ENCODE data around the gene KCTD6. TPM values are rescaled to one million over a fixed set of nuclear protein-coding genes. Genes with fewer than 3 reads are reported as not detected.

Gene KCTD6
- total RNA-seq (2014; rRNA removed; shearing (Covaris generic)) = 1.2 and 1.3 TPM in 2 replicates

DNA sequence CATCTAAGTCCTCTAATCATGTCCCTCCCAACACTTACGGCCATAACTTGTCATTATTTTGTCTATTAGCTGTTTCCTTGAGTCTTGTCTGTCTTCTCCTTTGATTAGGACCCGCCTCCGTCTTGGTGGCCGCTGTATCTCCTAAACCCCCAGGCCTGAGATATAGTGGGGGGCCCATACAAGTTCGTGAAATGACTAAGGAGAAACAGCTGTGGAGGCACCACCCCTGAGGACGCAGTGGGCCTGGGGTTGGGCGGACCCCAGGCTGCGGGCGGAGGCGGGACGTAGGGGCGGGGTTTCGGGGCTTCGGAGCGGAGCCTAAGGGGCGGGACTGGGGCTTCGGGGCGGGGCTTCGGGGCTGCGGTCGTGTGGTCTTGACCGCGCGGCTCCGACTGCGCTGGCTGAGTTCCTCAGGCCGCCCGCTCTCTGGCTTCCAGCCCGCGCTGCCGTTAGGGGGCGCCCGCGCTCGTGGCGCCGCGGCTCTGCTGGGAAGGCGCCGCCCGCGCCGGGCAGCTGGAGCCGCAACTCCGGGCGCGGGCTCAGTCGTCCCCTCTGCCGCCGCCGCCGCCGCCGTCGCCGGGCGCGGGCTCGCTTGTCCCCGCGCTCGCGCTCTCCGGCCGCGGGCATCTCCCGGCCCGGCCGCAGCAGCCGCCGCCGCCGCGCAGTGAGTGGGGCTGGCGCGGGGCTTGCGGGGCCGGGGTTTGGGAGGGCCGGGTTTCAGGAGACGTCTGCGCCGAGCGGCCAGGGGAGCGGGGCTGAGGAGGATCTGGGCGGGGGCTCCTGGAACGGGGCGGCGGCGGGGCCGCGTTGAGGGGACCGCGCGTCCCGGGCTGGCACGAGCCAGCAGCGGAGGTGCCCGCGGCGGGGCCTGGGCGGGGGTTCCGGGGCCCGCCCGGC, at the start of gene KCTD6:
TSS of gene KCTD6 (plus strand) at position 591 of the 897 bp plus-strand sequence. CDS start 6,660 bp downstream, outside the sequence.
- DNase-seq (ENCODE audit: low spot score) = peak; percentile 86

DNA sequence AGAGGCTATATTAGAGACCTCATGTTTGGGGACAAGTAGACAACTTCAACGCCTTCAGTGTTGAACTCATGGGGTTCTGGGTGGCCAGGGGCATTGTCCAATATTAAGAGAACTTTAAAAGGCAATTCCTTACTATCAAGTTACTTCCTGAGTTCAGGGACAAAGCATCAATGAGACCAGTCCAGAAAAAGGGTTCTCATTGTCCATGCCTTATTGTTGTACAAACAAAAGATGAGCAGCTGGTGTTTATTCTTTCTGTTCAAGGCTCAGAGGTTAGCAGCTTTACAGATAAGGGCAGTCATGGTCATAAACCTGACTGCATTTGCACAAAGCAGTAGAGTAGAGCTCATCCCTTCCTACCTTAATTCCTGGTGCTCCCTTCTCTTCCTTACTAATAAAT, 39.7 kb upstream of the KCTD6 start:
- no peak for DNase-seq (ENCODE audit: low spot score)

DNA sequence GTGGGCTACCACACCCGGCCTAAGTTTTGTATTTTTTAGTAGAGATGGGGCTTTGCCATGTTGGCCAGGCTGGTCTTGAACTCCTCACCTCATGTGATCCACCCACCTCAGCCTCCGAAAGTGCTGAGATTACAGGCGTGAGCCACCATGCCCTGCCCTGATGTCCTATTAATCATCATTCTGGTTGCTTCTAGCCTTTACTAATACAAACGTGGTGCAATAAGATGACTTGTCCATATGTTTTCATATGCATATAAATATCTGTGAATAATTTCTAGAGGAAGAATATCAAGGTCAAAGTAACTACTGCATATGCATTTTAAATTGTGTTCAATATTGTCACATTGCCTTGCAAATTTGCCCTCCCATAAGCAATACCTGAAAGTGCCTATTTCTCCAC, 32.7 kb upstream of the KCTD6 start:
- DNase-seq (ENCODE audit: low spot score) = no peak

DNA sequence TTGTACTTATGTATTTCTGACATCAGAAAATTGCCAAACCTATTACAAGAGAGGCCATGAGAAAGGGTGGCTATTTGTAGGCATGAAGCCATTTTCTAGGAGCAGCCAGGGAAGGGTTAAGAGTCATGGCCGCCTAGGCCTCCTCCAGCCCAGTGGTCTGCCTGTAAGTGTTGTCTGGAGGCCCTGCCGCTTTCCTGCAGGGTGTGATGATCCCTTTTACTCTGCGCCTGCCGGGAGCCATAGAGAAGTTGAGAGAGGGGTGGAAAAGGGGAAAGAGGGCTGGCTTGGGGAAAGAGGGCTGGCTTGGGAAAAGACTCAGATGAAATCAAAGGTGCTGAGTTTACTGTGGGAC, 29.1 kb upstream of the KCTD6 start:
- no peak for DNase-seq (ENCODE audit: low spot score)

DNA sequence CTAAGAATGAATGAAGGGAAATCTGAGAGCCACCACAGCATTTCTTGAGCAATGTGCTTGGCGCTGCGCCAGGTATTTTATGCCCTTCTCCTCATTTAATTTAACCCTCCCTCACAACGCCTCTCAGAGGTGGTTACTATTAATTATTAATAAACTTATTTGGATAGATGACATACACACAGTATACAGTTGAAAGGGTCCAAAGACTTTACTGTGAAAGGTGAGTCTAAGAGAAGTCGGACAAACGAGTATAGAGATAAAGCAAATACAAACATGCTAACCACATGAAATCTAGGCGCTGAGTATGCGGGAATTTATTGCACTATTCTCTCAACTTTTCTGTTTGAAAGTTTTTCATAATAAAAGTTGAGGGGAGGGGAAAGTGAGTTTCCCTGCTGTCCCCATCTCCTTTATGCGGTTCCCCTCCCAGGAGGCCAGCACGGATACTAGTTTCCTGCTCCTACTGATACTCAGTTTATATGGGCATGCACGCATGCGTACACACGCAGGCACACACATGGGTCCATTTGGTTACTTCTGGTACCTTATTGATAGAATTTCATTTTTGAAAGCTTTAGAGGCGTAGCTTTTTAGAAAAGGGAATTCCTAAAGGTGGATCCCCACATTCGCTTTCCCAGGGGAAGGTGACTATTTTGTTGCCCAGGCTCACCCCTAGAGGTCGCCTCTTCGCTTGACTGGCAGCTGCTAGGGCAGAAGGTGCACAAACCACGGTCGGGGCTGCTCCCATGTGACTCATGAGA, 28.5 kb upstream of the KCTD6 start:
- DNase-seq (ENCODE audit: low spot score) = peak; percentile 78

DNA sequence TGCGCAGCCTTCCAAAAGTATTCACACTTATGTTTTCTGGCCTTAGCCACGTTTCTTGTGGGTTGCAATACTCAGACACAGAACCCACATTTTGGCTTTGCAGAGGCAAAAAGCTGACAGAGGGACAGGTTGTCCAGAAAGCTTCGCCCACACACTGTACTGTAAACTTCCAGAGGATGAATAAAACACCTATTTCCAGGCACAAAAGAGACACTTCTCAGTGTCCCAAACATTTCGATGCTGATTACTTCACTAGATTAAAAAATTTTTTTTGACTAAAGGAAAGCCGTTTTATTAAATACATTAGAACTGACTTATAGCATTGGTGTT, 28.0 kb upstream of the KCTD6 start:
- no peak for DNase-seq (ENCODE audit: low spot score)

DNA sequence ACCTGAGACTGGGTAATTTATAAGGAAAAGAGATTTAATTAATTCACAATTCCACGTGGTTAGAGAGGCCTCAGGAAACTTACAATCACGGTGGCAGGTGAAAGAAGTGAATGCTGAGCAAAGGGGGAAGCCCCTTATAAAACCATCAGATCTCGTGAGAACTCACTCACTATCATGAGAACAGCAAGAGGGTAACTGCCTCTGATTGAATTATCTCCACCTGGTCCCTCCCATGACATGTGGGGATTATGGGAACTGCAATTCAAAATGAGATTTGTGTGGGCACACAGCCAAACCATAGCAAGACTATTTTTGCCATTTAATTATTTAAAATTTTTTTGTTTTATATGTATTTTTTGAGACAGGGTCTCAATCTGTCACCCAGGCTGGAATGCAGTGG, 27.0 kb upstream of the KCTD6 start:
- no peak for DNase-seq (ENCODE audit: low spot score)

DNA sequence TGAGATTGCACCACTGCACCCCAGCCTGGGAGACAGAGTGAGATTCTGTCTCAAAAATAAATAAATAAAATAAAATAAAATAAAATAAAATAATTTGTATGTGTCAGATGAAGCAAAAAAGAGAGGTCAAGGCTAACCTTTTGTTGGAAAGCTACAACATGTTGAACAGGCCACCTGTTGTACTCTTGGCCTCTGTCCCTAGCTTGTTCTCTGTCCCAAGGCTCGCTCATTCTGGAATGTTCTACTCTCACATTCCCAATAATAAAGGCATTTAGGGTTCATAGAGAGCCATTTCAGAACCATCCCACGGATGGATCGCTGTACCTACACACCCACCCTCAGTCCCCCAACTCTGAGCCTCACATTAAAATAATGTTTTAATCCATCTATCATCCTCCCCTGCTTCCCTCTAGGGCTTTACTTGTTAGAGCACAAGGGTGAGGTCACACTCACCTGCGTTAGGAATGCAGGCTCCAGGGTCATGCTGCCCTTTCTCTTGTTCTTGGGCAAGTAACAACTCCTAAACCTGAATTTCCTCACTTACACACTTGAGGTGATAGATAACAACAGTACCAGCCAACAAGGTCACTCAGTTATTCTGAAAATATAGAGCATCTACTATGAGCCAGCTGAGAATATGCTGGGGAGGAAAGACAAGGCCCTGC, 24.9 kb upstream of the KCTD6 start:
- DNase-seq (ENCODE audit: low spot score) = no peak

DNA sequence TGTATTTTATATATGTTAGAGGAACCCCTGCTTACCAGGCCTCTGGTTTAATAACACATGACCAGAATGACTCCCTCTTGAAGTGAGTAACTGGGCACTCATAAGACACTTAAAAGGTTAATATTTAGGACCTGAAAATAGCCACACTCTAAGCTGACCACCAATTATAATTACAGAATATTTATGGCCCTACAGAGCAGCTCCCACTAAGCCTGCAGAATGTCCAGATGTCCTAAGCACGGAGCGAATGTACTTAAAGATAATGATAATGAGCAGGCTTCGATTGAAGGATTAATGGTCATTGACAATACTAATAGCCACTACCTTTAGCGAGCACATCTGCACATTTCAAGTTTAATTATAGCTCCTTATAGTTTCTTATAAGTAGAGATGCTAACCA, 22.8 kb upstream of the KCTD6 start:
- DNase-seq (ENCODE audit: low spot score) = no peak

DNA sequence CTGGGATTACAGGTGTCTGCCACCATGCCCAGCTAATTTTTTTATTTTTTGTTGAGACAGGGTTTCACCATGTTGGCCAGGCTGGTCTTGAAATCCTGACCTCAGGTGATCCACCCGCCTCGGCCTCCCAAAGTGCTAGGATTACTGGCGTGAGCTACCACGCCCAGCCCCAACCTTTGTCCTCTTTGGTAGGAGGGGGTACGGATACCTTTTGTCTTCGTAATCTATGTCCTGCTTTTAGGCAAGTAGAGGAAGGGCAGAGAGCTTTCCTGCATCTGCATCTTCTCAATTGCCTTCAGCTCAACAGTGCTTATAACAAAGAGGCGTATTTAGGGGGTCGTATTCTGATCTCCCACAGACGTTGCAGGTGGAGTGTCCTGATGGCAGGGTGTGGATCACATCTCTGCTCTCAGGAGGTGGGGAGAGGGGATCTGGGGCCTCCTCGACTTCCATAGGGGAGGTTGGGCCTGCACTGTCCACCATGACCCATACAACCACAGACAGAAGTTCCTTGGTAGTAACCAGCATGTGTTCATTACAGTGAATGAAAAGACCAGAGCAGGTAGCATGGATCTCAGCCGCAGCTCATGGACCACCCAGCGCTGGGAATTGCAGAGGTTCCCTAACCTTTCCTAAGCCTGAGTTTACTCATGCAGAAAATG, 21.4 kb upstream of the KCTD6 start:
- DNase-seq (ENCODE audit: low spot score) = no peak

DNA sequence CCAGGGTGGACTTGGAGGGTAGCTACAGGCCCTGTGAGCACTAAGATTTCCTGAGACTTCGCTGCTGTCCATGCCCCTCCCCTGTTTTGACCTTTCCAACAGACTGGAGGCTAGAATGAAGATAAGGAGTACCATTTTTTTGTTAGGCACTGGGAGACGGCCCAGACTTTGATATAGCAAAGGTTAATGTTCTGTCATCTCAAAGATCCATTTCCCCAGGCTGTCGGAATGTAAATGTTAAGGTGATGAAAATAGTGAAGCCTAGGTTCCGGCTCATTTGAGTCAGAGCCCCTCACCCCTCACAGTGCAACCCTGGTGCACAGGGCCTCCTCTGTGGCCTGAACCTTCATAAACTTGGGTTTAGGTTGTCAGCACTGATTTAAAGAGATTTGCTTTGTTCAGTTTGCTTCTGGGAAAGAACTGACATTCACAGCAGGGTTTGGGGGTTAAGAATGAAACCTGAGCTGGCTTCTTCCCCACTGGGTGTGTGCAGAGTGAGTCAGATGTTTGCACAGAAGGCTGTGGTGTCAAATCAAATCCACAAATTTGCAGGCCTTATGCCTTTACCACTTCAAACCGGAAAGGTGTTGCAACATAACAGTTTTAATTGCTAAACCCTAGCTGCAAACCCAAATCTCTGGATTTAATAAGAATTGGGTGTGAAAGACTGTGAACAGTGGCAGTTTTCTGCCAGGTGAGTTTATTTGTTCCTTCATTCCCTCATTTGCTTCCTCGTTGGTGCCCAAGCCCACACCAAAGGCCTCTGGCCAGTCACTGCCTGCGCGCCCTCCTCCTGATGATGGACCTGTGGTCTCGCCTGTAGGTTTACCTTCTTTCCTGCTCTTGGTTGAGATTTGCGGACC, 20.6 kb upstream of the KCTD6 start:
- DNase-seq (ENCODE audit: low spot score) = peak; percentile 71

DNA sequence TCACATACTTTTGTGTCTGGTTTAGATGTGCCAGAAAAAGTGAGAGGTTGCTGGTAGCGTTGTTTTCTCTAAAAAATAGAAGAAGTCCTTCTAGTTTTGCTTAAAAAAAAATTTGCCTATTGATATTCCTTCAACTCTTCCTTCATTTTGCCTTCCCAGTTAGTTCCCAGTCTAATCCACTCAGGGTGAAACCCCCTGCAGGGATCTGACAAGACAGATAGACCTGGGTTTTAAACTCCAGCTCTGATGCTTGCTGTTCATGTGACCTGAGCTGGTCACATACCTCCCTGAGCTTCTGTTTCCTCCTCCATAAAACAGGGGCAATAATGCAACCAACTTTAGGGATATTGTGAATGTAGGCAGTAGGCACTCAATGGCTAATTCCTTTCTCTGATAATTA, 18.6 kb upstream of the KCTD6 start:
- DNase-seq (ENCODE audit: low spot score) = no peak

DNA sequence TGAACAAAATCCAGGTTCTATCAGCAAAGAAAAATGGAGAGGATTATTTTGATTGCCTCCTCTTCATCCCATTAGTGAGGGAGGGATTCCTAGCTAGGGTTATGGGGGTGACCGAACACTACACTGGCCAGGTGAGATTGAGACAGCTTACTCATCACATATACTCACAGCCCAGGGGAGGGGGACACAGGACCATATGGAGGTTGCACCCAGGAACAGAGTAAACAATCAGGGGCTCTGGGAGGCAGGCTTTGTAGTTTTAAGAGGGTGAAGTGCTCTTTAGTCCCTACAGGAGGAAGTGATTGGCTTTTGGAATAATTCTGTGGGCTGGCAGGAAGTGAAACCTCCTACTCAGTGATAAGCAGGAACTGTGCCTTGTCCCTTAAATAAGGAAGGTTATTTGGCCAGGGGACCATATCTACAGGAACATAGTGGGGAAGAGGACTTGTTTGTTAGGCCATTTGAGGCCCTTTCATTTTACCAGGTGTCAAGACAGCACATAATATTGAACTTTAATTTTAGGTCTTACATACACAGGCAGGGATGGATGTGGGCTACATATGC, 17.5 kb upstream of the KCTD6 start:
- DNase-seq (ENCODE audit: low spot score) = no peak

DNA sequence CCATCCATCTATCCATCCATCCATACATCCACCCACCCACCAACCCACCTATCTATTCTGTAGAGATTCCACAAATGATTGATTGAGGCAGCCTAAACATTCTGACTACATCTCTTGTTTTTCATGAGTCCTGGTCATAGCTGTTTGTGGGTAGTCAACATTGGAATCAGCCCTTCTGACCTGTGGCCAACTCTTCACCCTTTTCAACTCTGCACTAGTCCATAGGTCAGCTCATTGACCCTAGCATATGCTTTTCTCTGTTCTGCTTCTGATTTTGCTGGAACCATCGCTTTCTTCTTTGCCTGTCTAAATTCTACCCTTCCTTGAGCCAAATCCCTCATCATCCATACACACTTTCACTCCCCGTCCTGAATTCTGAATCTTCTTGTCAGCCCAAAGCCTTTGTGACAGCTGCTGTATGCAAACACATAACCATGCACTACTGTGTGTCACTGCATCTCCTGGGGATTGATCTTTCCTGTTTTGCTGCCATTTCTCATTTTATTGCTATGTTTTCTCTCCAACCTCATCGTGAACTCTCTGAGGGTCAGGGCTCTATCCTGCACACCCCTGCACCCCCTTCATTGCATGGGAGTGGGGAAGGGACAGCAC, 16.8 kb upstream of the KCTD6 start:
- DNase-seq (ENCODE audit: low spot score) = no peak

DNA sequence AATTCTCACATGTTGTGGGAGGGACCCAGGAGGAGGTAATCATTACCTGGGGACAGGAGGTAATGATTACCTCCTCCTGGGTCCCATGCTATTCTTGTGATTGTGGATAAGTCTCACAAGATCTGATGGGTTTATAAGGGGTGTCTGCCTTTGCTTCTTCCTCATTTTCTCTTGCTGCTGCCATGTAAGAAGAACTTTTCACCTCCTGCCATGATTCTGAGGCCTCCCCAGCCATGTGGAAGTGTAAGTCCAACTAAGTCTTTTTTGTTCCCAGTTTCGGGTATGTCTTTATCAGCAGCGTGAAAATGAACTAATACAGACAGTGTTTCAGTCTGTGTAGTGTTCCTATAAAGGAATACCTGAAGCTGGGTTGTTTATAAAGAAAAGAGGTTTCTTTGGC, 13.1 kb upstream of the KCTD6 start:
- no peak for DNase-seq (ENCODE audit: low spot score)

DNA sequence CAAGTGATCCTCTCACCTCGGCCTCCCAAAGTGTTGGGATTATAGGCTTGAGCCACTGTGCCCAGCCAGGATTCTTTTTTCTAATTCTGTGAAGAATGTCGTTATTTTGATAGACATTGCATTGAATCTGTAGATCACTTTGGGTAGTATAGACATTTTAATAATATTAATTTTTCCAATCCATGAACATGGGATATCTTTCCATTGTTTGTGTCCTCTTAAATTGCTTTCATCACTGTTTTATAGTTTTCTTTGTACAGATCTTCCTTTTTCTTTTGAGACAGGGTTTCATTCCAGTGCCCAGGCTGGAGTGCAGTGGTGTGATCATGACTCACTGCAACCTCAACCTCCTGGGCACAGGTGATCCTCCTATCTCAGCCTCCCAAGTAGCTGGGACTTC, 11.6 kb upstream of the KCTD6 start:
- DNase-seq (ENCODE audit: low spot score) = no peak

DNA sequence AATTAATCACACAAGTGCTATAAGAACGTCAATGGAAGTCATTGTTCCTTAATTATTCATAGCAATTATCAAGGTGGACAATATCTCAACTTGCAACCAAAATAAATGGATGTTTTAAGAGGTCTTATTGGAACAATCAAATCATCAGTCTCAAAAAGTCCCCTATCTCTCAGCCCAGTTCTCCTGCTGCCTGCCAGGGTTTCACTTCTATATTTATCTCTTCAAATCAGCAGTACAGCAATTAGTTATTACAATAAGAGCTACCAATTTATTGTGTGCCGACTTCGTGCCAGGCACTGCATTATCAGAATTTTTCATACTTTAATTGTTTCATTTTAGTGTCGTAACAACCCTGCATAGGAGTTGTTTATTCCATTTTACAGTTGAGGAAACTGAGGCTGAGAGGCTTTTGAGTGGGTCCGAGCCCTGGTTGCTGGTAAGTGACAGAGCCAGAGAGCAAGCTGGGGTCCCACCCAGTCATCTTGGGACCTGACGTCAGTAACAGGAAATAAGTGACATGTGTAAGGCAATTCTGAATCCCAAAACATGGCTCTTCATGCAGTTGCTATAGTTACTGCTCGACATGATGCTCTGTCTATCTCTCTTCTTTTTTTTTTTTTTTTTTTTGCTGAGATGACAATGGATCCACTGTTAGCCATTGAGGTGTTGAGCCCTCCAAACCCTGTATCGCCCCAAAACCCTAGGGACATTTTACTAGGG, 8.8 kb upstream of the KCTD6 start:
- no peak for DNase-seq (ENCODE audit: low spot score)

DNA sequence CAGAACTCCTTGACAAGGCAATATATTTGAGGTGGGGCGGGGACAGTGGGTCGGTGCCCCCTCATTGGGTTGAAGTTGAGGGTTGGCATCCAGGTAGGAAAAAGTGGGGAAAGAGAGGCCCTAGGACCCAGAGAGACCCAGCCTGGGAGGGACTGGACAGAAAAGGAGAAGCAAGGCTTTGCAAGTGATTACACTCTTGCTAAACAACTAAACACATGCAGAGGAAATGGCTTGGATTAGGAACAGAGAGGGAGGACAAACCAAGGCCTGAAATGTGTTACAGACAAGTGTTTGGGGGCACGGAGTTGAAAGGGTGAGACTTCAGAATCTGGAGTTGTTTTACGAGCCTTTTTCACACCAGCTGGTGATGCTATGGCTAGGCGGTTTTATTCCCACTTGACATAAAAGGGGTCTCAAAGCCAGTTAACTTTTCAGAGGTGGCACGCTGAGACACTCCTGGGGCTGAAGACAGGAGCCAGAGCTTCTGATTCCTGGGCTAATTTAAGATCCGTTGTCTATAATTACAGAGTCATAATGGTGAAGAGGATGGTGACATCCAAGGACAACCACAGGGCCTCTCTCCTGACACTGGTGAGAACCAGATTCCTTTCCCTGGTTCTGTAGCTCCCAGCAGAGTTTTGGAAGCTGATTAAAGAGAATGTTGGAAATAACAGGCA, 7.7 kb upstream of the KCTD6 start:
- no peak for DNase-seq (ENCODE audit: low spot score)

DNA sequence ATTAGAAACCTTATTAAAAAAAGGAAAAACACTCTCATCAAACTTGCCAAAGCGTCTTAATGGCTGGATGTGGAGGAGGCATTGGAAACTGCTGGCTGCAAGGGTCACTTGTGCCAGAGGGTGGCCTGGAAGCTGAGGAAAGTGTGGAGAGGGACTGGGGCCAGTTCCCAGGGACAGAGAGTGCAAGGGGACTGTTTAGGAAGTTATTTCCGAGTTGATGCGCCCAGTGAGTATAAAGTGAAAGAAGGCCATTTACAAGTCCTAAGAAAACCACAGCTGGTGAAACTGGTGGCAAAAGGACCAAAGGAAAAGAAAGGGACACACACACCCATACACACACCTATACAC, 7.2 kb upstream of the KCTD6 start:
- no peak for DNase-seq (ENCODE audit: low spot score)

All from HT-29 (cell line).